RWPE1 (cell line): Measurements from ENCODE around the gene LNPEP.

Source experiments
- CTCF ChIA-PET: fragments of 350-600 bp; sonication (Branson Sonifier 250); formaldehyde crosslinking; extraction: SDS; loops from one replicate; lab custom pipeline; 2021; lab: Yijun Ruan, JAX
- POLR2A ChIA-PET: fragments of 400-600 bp; formaldehyde crosslinking; extraction: SDS; loops from one replicate; lab custom pipeline; 2020; ENCODE audit warnings: antibody characterized with exemption; ENCODE audit not compliant: low non-redundant PET; lab: Yijun Ruan, JAX
- DNase-seq: peaks from one replicate; pipeline ENCODE4 v3.0.0; 2012; ENCODE audit warnings: low spot score
- H3K27ac ChIP-seq: fragments of 450-650 bp; 2 replicates; pipeline ENCODE4 v1.5.1; 2017
- CTCF ChIP-seq: fragments of 450-650 bp; conservative IDR thresholded peaks from 2 replicates; pipeline ENCODE4 v1.5.1; 2017; ENCODE audit warnings: low read depth, mild to moderate bottlenecking

Gene LNPEP

GRCh38 chr5:96941140-96941539, 5.3 kb downstream of the LNPEP start:
- TF ChIP-seq CTCF, result no peak
- POLR2A ChIA-PET, result no interaction called here
- no peak overlapping the region for H3K27ac ChIP-seq
- no peak for DNase-seq
- CTCF ChIA-PET, result interaction anchor here (0.5 to 1.0 kb wide), 3 partner anchors 8 to 1900 kb away, joined by 3 read pairs; no protein-coding TSS in a partner anchor

- CTCF ChIA-PET, result interaction anchor here (0.6 to 1.0 kb wide), 2 partner anchors 55 to 87 kb away, joined by 3 read pairs; no protein-coding TSS in a partner anchor
- POLR2A ChIA-PET, result interaction anchor here (0.8 kb wide), 1 partner anchor 58 kb away, joined by 3 read pairs; no protein-coding TSS in a partner anchor
- no peak for DNase-seq
- TF ChIP-seq CTCF, result no peak
- H3K27ac ChIP-seq, result no peak overlapping the region
These were observed 6.2 kb downstream of the LNPEP start for GRCh38 chr5:96942078-96942477.

GRCh38 chr5:96942911-96943310, 7.0 kb downstream of the LNPEP start:
- DNase-seq, result no peak
- no peak for TF ChIP-seq CTCF
- ChIA-PET CTCF (interaction anchor here (0.6 to 1.0 kb wide), 2 partner anchors 39 to 188 kb away, joined by 3 read pairs; no protein-coding TSS in a partner anchor), POLR2A (interaction anchor here (0.8 kb wide), 1 partner anchor 59 kb away, joined by 3 read pairs; no protein-coding TSS in a partner anchor)
- no peak overlapping the region for H3K27ac ChIP-seq

GRCh38 chr5:96943799-96944198, 7.9 kb downstream of the LNPEP start:
- DNase-seq, result no peak
- ChIA-PET POLR2A (no interaction called here), CTCF (interaction anchor here (1.0 kb wide), 1 partner anchor 187 kb away, joined by 3 read pairs; no protein-coding TSS in a partner anchor)
- H3K27ac ChIP-seq, result no peak overlapping the region
- TF ChIP-seq CTCF, result no peak

GRCh38 chr5:96945144-96945897, 9.4 kb downstream of the LNPEP start:
- no peak overlapping the region for H3K27ac ChIP-seq
- DNase-seq, result no peak
- ChIA-PET POLR2A (no interaction called here), CTCF (interaction anchor here (0.6 kb wide), 1 partner anchor 191 kb away, joined by 6 read pairs; no protein-coding TSS in a partner anchor)
- TF ChIP-seq CTCF, result no peak

- ChIA-PET CTCF (interaction anchor here (0.5 kb wide), 1 partner anchor 10 kb away, joined by 4 read pairs; the partner anchor contains the start of gene LNPEP), POLR2A (no interaction called here)
- no peak for TF ChIP-seq CTCF
- no peak overlapping the region for H3K27ac ChIP-seq
- no peak for DNase-seq
These were observed 10.5 kb downstream of the LNPEP start for GRCh38 chr5:96946381-96946780.
